Pulmonary artery endothelial cell (primary cell): Measurements from ENCODE around the gene ECE1. TPM values are rescaled to one million over a fixed set of nuclear protein-coding genes. Genes with fewer than 3 reads are reported as not detected.

Source experiments
- DNase-seq: peaks from one replicate; pipeline ENCODE4 v3.0.0-alpha.2; 2011; ENCODE audit warnings: low read depth, low spot score
- total RNA-seq: library from RNA; depleted of rRNA; stranded (reverse); fragments of >200 nt; gene quantifications from 2 replicates; pipeline ENCODE4 v1.2.3, GENCODE V29; 2014

The ECE1 gene
- total RNA-seq, 1 donor from 2014 or later, result 371 TPM

GRCh38 chr1:21269461-21270085, 20.7 kb downstream of the ECE1 start:
- DNase-seq, result no peak

GRCh38 chr1:21268281-21269239, 21.7 kb downstream of the ECE1 start:
- DNase-seq, result no peak

- no peak for DNase-seq
These were observed 22.8 kb downstream of the ECE1 start for GRCh38 chr1:21267191-21268077.

- no peak for DNase-seq
These were observed 24.0 kb downstream of the ECE1 start for GRCh38 chr1:21266119-21266774.

- DNase-seq, result no peak
These were observed 24.6 kb downstream of the ECE1 start for GRCh38 chr1:21265644-21266043.

GRCh38 chr1:21264898-21265297, 25.4 kb downstream of the ECE1 start:
- DNase-seq, result no peak

GRCh38 chr1:21263653-21264225, 26.5 kb downstream of the ECE1 start:
- no peak for DNase-seq

GRCh38 chr1:21263052-21263429, 27.2 kb downstream of the ECE1 start:
- no peak for DNase-seq

GRCh38 chr1:21262293-21263051, 27.8 kb downstream of the ECE1 start:
- peak; percentile 51 for DNase-seq

GRCh38 chr1:21261551-21262292, 28.5 kb downstream of the ECE1 start:
- peak; percentile 93 for DNase-seq

- DNase-seq, result no peak
These were observed 29.7 kb downstream of the ECE1 start for GRCh38 chr1:21260405-21261125.

- DNase-seq, result no peak
These were observed 30.8 kb downstream of the ECE1 start for GRCh38 chr1:21259316-21260076.

GRCh38 chr1:21258331-21259134, 31.7 kb downstream of the ECE1 start:
- no peak for DNase-seq

GRCh38 chr1:21257431-21258135, 32.7 kb downstream of the ECE1 start:
- no peak for DNase-seq

- DNase-seq, result no peak
These were observed 33.5 kb downstream of the ECE1 start for GRCh38 chr1:21256776-21257175.

GRCh38 chr1:21255943-21256320, 34.3 kb downstream of the ECE1 start:
- no peak for DNase-seq
